HG02973 (cell line): ENCODE data around the gene ZBED4.

Source experiments
- ATAC-seq: cut with Tn5 transposase; IDR thresholded peaks from one replicate; pipeline ENCODE4 v1.9.1; 2021; ENCODE audit warnings: moderate library complexity; ENCODE audit not compliant: unreplicated experiment

The ZBED4 gene

DNA sequence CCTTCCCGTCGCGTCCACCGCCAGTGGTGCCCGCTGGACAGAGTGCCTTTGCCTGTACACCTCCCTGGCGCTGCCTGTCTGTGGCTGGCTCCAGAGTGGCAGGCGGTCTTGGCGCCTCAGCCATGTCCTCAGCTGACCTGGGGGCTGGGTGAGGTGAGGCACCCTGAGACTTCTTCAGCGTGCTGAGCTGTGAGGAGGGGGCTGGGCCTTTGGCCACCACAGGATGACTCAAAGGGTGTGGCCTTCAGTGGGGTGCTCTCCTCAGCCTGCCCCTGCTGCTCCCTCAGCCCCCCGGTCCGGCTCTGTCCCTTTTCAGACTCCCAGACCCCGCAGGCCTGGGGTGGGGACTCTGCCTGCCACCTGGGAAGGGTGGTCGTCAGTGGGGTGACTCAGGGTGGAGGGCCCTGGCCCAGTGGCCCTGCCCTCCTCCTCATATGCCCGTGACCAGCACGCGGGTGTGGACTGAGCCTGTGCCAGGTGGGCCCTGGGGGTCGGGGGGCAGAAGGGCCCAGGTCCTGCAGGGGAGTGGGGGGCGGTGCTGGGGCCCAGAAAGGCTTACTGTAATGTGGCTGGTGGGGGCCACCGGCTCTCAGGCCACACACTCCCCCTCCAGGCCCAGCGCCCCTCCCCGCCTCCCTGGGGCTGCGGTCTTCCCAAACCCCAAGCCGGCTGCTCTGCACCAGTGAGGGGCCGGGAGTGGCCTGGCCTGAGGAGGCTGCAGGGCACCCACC is 80.7 kb downstream of the ZBED4 start:
- ATAC-seq: no peak

DNA sequence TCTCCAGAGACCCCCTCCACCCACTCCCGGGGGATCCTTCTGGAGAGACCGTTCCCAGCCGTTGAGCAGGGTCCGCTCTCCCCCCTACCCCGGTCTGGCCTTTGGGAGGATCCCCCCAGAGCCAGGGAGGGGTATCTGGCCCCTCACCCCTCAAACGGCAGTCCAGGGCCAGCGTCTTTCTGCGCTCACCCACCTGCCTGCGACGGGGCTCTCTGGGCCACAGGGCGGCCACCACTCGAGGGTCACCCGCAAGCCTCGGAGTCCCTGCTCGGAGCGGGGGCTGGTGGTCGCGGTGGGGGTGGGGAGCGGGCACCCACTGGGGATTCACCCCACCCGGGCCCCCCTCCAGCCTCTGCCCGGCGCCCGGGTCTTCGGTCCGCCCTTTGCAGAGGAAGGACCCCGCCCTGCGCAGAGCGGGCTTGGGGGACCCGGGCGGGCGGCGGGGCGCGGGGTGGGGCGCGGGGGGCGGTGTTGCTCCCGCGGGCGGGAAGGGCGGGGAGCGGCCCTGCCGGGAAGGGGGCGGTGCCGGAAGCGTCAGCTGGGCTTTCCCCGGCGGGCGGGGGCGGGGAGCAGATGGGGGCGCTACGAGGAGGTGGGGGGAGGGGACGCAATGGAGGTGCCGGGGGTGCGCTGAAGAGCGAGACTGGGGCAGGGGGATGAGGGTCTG is 81.4 kb downstream of the ZBED4 start:
- no peak for ATAC-seq

- no peak for ATAC-seq
Observed at GRCh38 chr22:49935561-49935960, 81.9 kb downstream of the ZBED4 start.

DNA sequence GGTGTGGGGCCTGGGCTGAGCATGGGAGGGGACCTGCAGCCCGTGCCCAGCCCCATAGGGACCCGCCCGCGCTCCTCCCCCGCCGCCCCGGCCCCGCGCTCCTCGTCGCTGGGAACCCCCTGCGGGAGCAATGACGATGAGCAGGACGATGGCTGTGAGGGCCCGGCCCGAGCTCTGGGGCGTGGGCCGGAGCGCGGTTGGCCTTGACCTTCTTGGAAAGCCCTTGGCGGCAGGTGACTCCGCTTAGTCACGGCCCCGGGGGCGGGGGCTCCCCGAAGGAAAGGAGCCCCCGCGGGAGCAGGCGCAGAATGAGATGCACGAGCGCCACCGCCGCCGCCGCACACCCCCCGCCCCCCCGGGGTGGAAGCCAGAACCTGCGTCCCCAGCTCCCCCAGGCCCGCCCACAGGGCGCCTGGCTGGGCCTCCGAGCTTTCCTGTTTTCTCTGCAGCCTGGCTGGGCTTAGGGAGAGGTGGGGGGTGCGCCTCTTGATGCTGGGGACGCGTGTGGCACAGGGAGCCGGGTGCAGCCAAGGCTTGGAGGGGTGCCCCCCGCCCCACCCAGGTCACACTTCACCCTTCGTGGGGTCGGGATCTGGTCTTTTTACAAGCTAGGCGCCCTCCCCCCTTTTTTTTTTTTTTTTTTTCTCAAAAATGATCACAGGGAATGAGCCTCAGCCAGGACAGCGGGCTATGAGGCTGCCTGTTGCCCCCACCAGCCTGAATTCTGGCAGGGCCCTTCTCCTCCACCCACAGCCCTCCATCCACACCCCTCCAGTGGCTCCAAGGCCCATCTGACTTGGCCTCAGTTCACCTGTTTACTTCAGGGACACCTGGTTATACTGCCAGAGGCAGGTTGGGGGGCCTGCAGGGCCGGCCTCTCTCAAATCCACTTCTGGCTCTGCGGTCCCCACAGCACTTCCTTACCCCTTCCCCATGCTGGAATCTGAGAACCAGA is 82.7 kb downstream of the ZBED4 start:
- peak; percentile 49 for ATAC-seq

DNA sequence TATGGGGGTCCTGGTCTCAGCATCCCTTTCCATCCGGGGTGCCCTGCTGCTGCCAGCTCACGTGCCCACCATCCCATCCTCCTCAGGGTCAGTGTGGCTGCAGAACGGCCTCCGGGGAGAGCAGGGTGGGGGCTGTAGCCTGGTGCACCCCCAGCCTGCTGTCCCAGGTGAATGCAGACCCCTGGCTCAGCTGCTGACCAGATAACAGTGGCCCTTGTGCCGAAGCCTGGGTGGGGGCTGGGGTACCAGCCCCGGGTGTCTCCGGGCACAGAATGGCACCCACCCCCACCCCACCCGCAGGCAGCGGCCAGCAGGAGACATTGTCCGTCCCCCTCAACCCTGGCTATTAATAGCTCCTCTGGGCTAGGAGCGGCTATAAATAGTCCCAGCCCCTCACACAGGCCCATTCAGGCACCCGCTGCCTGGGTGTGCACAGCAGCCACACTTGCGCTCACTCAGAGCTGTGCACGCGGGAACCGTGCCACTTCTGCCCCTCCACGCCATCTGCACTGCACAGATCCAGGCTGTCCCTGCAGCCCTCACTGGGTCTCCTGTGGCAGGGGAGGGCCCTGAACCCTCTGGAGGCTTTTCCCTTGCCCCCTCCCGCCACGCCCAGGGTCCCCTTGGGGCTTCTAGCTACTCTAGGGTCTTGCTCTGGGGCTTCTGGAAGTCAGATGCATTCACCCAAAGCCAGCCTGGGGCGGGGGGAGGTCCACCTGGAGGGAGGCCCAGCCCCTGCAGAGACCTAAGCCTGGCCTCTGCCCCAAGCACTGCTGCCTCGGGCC is 83.5 kb downstream of the ZBED4 start:
- no peak for ATAC-seq

DNA sequence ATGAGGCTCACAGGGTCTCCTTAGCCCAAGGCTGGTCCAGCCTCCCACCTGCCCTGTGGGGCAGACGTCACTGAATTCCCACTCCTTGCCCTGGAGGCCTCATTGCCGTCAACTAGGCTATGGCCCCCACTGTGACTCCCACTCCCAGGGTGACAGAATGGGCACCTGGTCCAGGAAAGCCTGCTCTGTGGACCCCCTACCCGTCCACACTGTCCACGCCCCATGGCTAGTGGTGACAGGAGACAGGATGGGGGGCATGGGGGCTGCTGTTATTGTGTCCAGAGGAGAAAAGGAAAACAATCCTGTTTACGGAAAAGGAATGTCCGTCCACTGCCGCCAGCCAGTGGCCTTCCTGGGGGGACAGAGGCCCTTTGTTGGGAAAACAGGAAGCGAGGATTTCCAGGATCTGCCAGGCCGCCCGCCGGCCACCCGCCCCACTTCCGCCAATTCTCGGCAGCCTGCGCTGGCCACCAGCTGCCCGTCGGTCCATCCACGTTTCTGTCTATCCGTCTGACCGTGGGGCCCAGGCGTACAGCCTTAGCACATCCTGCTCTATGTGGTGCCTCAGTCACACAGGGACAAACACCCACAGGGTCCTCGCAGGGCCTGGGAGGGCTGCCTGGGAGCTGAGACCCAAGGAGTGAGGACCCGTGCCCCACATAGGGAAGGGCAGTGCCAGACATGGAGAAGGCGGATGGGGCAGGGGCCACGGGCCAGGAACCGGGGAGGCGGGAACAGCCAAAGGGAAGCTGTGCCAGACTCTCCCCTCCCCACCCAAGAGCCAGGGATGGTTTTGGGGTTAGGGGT is 84.3 kb downstream of the ZBED4 start:
- no peak for ATAC-seq

- ATAC-seq: no peak
Observed at GRCh38 chr22:49938565-49939136, 85.0 kb downstream of the ZBED4 start.
